SK-N-SH treated with all-trans-retinoic acid at 6 μM for 48 hours (cell line): ENCODE data around the gene APOA5.

Experiments used
- PPARA ChIP-seq: fragments of 250-450 bp; sonication (Bioruptor Pico); IDR thresholded peaks from 2 replicates; pipeline ENCODE4 v1.5.0; 2020; ENCODE audit warnings: mild to moderate bottlenecking, borderline replicate concordance
- RARB ChIP-seq: fragments of 250-450 bp; sonication (Bioruptor Pico); IDR thresholded peaks from 2 replicates; pipeline ENCODE4 v1.8.0; 2021; ENCODE audit warnings: mild to moderate bottlenecking, moderate library complexity
- TCF4 ChIP-seq: fragments of 250-450 bp; sonication (Bioruptor Pico); IDR thresholded peaks from 2 replicates; pipeline ENCODE4 v1.8.0; 2021; ENCODE audit warnings: mild to moderate bottlenecking, moderate library complexity, borderline replicate concordance
- TOX ChIP-seq: fragments of 250-450 bp; sonication (Bioruptor Pico); IDR thresholded peaks from 2 replicates; pipeline ENCODE4 v1.8.0; 2021; ENCODE audit warnings: mild to moderate bottlenecking, moderate library complexity, borderline replicate concordance
- ZC3H10 ChIP-seq: fragments of 250-450 bp; sonication (Bioruptor Pico); IDR thresholded peaks from 2 replicates; pipeline ENCODE4 v1.5.1; 2021; ENCODE audit warnings: mild to moderate bottlenecking, moderate library complexity
- ZFP3 ChIP-seq: fragments of 250-450 bp; sonication (Bioruptor Pico); IDR thresholded peaks from 2 replicates; pipeline ENCODE4 v1.5.0; 2020; ENCODE audit warnings: mild to moderate bottlenecking, moderate library complexity
- ZFP30 ChIP-seq: fragments of 450-650 bp; formaldehyde crosslinking; IDR thresholded peaks from 2 replicates; pipeline ENCODE4 v1.5.0; 2022; ENCODE audit warnings: mild to moderate bottlenecking, moderate library complexity
- ZNF8 ChIP-seq: fragments of 450-650 bp; formaldehyde crosslinking; IDR thresholded peaks from 2 replicates; pipeline ENCODE4 v1.5.0; 2020; ENCODE audit warnings: mild to moderate bottlenecking, moderate library complexity
- TF ChIP-seq, protein P1 (sequence below): fragments of 250-450 bp; sonication (Bioruptor Pico); IDR thresholded peaks from 2 replicates; pipeline ENCODE4 v1.5.0; 2020; ENCODE audit warnings: mild to moderate bottlenecking, moderate library complexity
- TF ChIP-seq, protein P2 (sequence below): fragments of 250-450 bp; sonication (Bioruptor Pico); IDR thresholded peaks from 2 replicates; pipeline ENCODE4 v1.8.0; 2021; ENCODE audit warnings: low read depth, mild to moderate bottlenecking, moderate library complexity, borderline replicate concordance
- TF ChIP-seq, protein P3 (sequence below): fragments of 250-450 bp; sonication (Bioruptor Pico); IDR thresholded peaks from 2 replicates; pipeline ENCODE4 v1.5.1; 2021; ENCODE audit warnings: mild to moderate bottlenecking, moderate library complexity
- TF ChIP-seq, protein P4 (sequence below): fragments of 250-450 bp; sonication (Bioruptor Pico); IDR thresholded peaks from 2 replicates; pipeline ENCODE4 v1.8.0; 2020; ENCODE audit warnings: mild to moderate bottlenecking, moderate library complexity, borderline replicate concordance

DNA sequence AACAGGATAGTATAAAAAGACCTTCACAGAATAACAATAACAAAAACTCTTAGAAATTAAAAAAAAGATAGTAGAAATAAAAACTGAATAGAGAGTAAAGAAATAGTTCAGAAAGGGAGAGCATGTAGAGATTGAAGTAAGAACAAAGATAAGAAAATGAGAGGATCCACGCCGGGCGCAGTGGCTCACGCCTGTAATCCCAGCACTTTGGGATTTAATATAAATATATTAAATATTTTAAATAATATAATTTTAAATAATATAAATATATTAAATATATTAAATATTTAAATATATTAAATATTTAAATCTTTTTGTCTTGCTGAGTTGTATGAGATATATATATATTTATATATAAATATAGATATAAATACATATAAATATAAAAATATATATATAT is 20.4 kb upstream of the APOA5 start:
- TF ChIP-seq, protein P1, sequence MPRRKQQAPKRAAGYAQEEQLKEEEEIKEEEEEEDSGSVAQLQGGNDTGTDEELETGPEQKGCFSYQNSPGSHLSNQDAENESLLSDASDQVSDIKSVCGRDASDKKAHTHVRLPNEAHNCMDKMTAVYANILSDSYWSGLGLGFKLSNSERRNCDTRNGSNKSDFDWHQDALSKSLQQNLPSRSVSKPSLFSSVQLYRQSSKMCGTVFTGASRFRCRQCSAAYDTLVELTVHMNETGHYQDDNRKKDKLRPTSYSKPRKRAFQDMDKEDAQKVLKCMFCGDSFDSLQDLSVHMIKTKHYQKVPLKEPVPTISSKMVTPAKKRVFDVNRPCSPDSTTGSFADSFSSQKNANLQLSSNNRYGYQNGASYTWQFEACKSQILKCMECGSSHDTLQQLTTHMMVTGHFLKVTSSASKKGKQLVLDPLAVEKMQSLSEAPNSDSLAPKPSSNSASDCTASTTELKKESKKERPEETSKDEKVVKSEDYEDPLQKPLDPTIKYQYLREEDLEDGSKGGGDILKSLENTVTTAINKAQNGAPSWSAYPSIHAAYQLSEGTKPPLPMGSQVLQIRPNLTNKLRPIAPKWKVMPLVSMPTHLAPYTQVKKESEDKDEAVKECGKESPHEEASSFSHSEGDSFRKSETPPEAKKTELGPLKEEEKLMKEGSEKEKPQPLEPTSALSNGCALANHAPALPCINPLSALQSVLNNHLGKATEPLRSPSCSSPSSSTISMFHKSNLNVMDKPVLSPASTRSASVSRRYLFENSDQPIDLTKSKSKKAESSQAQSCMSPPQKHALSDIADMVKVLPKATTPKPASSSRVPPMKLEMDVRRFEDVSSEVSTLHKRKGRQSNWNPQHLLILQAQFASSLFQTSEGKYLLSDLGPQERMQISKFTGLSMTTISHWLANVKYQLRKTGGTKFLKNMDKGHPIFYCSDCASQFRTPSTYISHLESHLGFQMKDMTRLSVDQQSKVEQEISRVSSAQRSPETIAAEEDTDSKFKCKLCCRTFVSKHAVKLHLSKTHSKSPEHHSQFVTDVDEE (CRISPR knock-in tag): no peak
- TF ChIP-seq, protein P2, sequence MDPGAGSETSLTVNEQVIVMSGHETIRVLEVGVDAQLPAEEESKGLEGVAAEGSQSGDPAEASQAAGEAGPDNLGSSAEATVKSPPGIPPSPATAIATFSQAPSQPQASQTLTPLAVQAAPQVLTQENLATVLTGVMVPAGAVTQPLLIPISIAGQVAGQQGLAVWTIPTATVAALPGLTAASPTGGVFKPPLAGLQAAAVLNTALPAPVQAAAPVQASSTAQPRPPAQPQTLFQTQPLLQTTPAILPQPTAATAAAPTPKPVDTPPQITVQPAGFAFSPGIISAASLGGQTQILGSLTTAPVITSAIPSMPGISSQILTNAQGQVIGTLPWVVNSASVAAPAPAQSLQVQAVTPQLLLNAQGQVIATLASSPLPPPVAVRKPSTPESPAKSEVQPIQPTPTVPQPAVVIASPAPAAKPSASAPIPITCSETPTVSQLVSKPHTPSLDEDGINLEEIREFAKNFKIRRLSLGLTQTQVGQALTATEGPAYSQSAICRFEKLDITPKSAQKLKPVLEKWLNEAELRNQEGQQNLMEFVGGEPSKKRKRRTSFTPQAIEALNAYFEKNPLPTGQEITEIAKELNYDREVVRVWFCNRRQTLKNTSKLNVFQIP (CRISPR knock-in tag): no peak
- TF ChIP-seq TOX (CRISPR knock-in tag) (no peak), ZNF8 (no peak), ZFP30 (CRISPR knock-in tag) (no peak), ZFP3 (CRISPR knock-in tag) (no peak), PPARA (CRISPR knock-in tag) (no peak), TCF4 (CRISPR knock-in tag) (no peak), RARB (CRISPR knock-in tag) (no peak), ZC3H10 (CRISPR knock-in tag) (no peak)
- TF ChIP-seq, protein P3, sequence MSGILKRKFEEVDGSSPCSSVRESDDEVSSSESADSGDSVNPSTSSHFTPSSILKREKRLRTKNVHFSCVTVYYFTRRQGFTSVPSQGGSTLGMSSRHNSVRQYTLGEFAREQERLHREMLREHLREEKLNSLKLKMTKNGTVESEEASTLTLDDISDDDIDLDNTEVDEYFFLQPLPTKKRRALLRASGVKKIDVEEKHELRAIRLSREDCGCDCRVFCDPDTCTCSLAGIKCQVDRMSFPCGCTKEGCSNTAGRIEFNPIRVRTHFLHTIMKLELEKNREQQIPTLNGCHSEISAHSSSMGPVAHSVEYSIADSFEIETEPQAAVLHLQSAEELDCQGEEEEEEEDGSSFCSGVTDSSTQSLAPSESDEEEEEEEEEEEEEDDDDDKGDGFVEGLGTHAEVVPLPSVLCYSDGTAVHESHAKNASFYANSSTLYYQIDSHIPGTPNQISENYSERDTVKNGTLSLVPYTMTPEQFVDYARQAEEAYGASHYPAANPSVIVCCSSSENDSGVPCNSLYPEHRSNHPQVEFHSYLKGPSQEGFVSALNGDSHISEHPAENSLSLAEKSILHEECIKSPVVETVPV: no peak
- TF ChIP-seq, protein P4, sequence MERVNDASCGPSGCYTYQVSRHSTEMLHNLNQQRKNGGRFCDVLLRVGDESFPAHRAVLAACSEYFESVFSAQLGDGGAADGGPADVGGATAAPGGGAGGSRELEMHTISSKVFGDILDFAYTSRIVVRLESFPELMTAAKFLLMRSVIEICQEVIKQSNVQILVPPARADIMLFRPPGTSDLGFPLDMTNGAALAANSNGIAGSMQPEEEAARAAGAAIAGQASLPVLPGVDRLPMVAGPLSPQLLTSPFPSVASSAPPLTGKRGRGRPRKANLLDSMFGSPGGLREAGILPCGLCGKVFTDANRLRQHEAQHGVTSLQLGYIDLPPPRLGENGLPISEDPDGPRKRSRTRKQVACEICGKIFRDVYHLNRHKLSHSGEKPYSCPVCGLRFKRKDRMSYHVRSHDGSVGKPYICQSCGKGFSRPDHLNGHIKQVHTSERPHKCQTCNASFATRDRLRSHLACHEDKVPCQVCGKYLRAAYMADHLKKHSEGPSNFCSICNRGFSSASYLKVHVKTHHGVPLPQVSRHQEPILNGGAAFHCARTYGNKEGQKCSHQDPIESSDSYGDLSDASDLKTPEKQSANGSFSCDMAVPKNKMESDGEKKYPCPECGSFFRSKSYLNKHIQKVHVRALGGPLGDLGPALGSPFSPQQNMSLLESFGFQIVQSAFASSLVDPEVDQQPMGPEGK (CRISPR knock-in tag): no peak
